ENCODE results near the gene RAPGEF1.

The RAPGEF1 gene

GRCh38 chr9:131606896-131607567 is 132.8 kb downstream of the RAPGEF1 start:
- no peak for DNase-seq
- no peak for TF ChIP-seq POLR2A (IDR thresholded peaks at IDR 0.05; ENCODE audit: low read length)
- no peak for TF ChIP-seq GATA1 (IDR thresholded peaks at IDR 0.05; ENCODE audit: low read depth, low read length)

GRCh38 chr9:131605770-131606590 is 133.9 kb downstream of the RAPGEF1 start:
- DNase-seq: no peak
- no peak for TF ChIP-seq POLR2A (IDR thresholded peaks at IDR 0.05; ENCODE audit: low read length)
- TF ChIP-seq GATA1 (IDR thresholded peaks at IDR 0.05; ENCODE audit: low read depth, low read length): no peak

- DNase-seq: no peak
- TF ChIP-seq GATA1 (IDR thresholded peaks at IDR 0.05; ENCODE audit: low read depth, low read length) (no peak), POLR2A (IDR thresholded peaks at IDR 0.05; ENCODE audit: low read length) (no peak)
These were observed 136.0 kb downstream of the RAPGEF1 start for GRCh38 chr9:131603711-131604439.

- no peak for TF ChIP-seq POLR2A (IDR thresholded peaks at IDR 0.05; ENCODE audit: low read length)
- no peak for TF ChIP-seq GATA1 (IDR thresholded peaks at IDR 0.05; ENCODE audit: low read depth, low read length)
- no peak for DNase-seq
These were observed 136.7 kb downstream of the RAPGEF1 start for GRCh38 chr9:131603199-131603598.

GRCh38 chr9:131601683-131602181 is 138.1 kb downstream of the RAPGEF1 start:
- no peak for TF ChIP-seq POLR2A (IDR thresholded peaks at IDR 0.05; ENCODE audit: low read length)
- no peak for TF ChIP-seq GATA1 (IDR thresholded peaks at IDR 0.05; ENCODE audit: low read depth, low read length)
- DNase-seq: no peak

GRCh38 chr9:131598121-131598520 is 141.8 kb downstream of the RAPGEF1 start:
- no peak for DNase-seq
- TF ChIP-seq POLR2A (IDR thresholded peaks at IDR 0.05; ENCODE audit: low read length) (no peak), GATA1 (IDR thresholded peaks at IDR 0.05; ENCODE audit: low read depth, low read length) (no peak)

- no peak for DNase-seq
- TF ChIP-seq POLR2A (IDR thresholded peaks at IDR 0.05; ENCODE audit: low read length) (no peak), GATA1 (IDR thresholded peaks at IDR 0.05; ENCODE audit: low read depth, low read length) (no peak)
These were observed 142.6 kb downstream of the RAPGEF1 start for GRCh38 chr9:131597246-131597645.

- TF ChIP-seq POLR2A (IDR thresholded peaks at IDR 0.05; ENCODE audit: low read length): no peak
- TF ChIP-seq GATA1 (IDR thresholded peaks at IDR 0.05; ENCODE audit: low read depth, low read length): no peak
- no peak for DNase-seq
These were observed 143.5 kb downstream of the RAPGEF1 start for GRCh38 chr9:131596430-131596743.

GRCh38 chr9:131595696-131596429 is 144.0 kb downstream of the RAPGEF1 start:
- DNase-seq: no peak
- no peak for TF ChIP-seq GATA1 (IDR thresholded peaks at IDR 0.05; ENCODE audit: low read depth, low read length)
- TF ChIP-seq POLR2A (IDR thresholded peaks at IDR 0.05; ENCODE audit: low read length): no peak

- TF ChIP-seq POLR2A (IDR thresholded peaks at IDR 0.05; ENCODE audit: low read length): no peak
- no peak for DNase-seq
These were observed 144.8 kb downstream of the RAPGEF1 start for GRCh38 chr9:131594906-131595665.

- no peak for TF ChIP-seq GATA1 (IDR thresholded peaks at IDR 0.05; ENCODE audit: low read depth, low read length)
- no peak for DNase-seq
These were observed 145.8 kb downstream of the RAPGEF1 start for GRCh38 chr9:131593936-131594665.

- TF ChIP-seq POLR2A (IDR thresholded peaks at IDR 0.05; ENCODE audit: low read length): no peak
- TF ChIP-seq GATA1 (IDR thresholded peaks at IDR 0.05; ENCODE audit: low read depth, low read length): no peak
- no peak for DNase-seq
These were observed 146.6 kb downstream of the RAPGEF1 start for GRCh38 chr9:131593091-131593820.
